NCI-H774 (cell line): Measurements from ENCODE around the gene PAX2.
A peak's percentile ranks its signal among the peaks of the same experiment; 100 is the strongest.

Source experiments
- DNase-seq: peaks from one replicate; lab custom pipeline; 2025; lab: John Stamatoyannopoulos, UW

Gene PAX2

GRCh38 chr10:100739517-100740368 lies 5.6 kb upstream of the PAX2 start:
- no peak for DNase-seq

DNA sequence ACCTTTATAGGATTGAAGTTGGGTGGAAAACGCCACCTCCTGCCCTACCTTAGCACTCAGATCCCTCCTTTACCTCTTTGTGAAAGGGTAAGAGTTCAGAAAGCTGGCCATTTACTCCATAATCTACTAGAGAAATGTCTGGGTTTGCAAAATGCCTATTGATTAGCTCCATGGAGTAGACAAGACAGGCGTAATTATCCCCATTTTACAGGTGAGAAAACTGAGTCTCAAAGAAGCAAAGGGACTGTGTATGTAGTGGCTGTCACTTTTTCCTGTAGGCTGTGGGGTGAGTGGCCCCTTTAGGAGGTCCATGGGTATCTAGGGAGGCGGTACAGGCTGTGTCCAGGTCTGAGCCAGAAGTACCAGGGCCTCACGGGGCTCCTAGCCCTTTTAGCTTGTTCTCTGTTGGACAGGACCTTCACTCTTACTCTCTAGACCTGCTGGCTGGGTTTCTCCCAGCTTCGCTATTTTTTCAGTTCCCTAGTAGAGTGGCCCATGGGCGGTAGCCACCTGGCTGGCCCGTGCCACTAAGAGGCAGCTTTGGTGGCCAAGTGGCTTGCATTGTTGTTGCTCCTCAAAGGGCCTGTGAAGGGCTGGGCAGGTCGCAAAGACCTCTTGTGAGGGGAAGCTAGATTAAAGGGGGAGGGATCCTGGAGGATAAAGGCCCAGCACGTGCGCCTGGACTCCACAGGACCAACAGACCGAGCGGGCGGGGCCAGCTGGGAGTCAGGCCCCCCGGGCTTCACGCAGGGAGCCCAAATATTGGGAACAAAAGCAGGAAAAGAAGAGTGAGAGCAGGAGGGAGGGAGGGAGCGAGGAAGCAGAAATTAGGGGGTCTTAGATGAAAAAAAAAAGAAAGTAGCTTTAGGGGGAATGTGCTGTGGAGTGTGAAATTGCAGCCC lies 4.7 kb upstream of the PAX2 start:
- no peak for DNase-seq

DNA sequence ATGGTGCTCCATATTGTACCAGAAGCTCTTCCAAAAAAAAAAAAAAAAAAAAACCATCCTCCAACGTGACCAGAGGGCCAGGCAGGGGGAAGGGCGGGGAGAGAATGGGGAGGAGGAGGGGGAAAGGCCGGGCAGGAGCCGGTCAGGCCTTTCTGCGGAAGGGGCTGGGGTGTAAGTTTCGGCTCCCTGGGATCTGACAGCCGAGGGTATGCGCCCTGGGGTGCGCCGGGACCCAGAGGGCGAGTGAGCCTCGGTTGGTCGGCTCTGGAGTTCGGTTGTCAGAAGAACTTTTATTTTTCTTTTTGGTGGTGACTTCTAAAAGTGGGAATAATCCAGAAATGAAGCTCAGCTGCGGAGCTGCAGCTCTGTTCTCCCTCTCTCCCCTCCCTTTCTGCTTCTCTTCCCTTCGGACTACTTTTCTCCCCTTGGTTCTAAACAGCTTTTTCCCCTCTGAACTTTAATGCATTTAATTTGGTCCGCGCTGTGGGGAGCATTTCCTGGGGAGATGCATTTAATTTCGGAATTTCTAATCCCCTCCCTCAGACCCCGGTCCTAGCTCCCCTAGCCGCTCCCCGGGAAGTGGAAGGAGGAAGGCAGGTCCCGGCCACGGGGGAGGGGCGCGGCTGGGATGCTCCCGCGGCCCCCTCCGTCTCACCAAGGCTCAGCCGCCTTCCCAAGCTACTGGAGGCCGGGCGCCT lies 3.9 kb upstream of the PAX2 start:
- no peak for DNase-seq

DNA sequence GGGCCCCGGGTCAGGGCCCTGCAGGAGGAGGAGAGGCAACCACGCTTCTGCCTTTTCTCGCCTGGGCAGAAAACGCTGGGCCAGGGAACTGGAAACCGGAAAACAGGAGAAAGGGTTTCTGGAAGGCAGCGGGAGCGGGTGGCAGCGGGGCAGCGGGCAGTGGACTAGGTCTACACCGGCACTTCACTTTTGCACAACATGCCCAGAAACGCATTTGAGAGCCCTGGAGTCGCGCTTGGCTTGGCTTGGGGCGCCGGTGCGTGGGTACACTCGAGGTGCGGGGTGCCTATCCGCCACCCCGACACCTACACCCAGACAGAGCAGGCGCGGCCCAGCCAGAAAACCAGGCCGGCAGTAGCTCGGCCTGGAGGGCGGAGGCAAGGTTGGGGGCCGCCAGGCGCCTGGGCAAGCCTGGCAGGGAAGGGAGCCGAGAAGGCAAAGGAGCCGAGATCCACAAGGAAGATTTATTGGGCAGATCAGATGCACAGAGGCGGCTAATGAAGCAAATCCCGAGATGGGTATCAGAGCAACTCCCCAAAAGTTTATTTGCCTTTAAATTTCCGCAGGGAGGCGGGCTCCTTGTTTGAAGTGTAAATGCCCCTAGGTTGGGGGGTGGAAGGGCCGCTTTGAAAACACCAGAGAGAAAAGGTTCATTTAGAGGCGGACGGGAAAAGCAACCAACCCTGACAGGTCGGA lies 3.2 kb upstream of the PAX2 start:
- no peak for DNase-seq

DNA sequence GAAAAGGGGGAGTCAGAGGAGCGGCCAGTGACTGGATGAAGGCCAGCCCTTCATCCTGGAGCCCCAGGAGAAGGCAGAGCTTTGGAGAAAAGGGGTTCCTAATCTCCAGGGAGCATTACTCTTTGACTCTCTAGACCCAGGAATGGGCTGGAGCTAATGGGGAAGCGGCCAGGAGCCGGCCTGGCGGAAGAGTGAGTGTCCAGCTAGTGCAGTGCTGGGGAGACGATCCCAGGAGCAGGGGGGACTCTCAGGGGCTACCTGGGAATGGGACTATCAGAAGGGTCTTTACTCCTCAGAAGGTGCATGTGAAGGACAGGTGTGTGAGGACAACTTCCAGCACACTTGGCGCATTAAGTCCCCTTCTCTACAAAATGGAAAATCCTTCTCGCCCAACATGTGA lies 2.4 kb upstream of the PAX2 start:
- no peak for DNase-seq

DNA sequence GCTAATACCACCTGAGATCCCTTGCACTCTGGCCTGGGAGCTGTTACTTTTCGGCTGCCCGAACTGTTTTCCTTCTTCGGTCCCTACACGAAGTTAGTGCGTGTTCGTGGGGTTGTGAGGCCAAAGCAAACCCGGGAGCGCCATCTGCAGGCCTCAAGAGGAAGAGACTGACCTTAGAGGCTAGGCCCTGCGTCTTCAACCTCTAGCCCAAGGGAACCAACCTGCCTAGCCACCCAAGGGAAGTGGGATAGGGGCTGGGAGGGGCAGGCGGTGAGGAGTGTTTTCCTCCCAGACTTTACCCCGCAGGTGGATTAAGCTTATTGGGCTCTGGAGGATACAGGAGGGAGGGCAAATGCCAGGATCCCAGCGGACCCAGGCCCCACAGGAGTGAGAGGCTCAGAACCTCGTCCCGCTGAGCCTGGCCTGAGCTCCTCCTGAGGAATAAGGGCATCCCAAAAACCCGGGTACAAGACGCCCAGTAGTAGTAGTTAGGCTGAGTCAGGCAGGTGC lies 1.7 kb upstream of the PAX2 start:
- peak; percentile 0 for DNase-seq

DNA sequence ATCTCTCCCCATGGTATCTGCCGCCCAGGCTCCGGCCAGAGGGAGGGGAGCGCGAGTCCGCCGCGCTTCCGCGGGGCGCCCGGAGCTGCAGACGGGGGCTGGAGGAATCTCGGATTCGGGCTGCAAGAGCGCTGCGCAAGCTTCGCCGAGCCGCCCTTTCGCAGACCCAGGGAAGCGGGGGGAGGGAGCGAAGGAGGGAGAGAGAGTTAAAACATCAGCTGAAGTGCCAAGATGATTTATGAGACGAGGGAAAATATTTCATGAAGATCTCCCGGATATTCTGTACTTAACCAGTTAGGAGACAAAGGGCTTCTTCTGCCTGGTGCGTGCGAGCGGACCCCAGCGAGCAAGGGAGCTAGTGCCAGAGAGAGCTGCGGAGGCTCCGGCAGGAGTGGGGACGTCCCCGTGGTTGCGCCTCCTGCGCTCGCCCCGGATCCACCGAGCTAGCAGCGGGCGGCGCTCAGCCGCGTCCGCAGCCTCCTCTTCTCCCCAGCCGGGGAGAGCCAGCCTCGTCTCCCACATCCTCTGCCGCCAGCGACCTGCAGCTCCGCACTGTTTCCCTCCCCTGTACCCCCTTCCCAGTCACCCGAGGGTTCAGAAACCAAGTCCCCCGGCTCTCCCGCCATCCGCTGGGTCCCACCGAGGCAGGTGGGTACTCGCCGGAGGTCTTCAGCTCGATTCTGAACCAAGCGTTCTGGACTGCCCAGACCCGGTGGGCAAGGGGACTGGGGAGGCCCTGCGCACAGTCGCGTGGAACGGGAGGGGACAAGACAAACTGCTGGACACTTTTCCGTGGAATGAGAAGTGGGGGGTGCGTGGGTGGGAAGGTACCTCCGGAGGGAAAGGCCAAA lies 1.0 kb upstream of the PAX2 start:
- no peak for DNase-seq

GRCh38 chr10:100745882-100746783 lies 751 bp downstream of the PAX2 start:
- DNase-seq, result no peak

- no peak for DNase-seq
Measured at GRCh38 chr10:100746784-100747455, 1.5 kb downstream of the PAX2 start.

- DNase-seq, result no peak
Measured at GRCh38 chr10:100747456-100748230, 2.3 kb downstream of the PAX2 start.

DNA sequence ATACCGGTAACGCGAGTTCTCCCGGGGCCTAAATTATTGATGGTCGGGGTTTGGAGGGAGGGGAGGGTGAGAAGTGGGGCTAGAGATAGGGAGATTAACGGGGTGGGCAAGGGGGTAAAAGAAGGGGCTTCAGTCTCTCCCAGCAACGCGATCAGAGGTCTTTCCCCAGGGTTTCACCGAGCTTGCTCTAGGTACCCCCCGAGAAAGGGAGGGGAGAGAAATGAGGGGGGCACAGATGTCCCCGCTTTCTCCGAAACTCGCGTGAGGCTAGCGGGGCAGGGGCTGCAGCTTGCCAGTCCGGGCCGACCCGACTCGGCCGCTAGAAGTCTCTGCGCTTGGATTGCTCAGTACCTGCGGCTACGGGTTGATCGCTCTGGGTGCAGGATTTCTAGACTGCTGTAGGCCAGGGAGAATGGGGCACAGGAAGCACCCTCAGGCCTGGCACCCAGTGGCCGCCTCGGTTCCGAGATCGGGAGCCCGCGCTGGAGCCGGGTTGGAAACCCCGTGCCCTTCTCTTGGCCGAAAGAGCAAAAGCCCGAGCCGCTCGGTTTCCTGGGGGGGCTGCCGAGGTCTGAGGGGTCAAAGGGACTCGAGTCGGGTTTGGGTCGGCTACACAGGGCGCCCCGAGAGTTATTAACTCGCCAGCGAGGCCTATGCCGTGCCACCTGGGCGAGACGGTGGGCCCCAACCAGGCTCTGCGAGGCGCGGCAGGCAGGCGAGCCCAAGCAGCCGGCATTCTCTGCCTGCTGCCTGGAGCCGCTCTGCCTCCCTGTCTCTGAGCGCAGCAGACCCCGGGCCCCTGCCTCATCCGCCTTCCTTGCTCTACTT lies 3.1 kb downstream of the PAX2 start:
- DNase-seq, result no peak

- DNase-seq, result no peak
Measured at GRCh38 chr10:100749059-100749308, 3.6 kb downstream of the PAX2 start.

DNA sequence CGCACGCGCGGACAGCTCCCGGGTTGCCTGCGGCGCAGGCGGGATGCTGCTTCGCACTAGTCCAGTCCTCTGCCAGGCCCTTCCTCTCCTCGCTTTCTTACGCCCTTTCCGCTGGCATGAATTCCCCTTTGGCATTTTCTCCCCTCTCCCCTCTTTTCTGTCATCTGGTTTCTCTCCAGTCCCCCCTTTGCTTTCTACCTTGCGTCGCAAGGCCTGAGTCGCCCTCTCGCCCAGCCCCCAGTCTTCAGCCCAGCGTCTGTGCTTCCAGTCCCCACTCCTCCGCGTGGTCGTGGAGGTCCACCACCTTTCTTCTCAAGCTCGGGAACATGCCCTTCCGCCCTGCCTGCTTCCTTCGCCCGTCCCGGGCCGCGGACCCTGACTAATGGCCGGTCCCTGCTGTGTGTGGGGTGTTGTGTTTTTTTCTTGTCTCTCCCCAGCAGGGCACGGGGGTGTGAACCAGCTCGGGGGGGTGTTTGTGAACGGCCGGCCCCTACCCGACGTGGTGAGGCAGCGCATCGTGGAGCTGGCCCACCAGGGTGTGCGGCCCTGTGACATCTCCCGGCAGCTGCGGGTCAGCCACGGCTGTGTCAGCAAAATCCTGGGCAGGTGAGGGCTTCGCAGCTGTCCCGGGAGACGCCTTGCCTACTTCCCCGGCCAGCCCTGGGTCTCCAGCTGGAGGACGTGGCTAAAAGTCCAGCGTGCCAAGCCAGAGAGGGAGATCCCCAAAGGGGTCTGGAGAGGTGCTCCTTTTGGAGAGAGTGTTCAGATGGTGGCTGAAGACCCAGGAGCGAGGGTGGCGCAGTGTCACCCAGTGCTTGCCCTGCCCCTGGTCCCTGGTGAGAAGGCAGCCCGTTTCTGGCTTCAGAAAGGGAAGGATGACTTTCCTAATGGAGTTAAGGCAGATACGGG lies 4.2 kb downstream of the PAX2 start:
- DNase-seq, result no peak

DNA sequence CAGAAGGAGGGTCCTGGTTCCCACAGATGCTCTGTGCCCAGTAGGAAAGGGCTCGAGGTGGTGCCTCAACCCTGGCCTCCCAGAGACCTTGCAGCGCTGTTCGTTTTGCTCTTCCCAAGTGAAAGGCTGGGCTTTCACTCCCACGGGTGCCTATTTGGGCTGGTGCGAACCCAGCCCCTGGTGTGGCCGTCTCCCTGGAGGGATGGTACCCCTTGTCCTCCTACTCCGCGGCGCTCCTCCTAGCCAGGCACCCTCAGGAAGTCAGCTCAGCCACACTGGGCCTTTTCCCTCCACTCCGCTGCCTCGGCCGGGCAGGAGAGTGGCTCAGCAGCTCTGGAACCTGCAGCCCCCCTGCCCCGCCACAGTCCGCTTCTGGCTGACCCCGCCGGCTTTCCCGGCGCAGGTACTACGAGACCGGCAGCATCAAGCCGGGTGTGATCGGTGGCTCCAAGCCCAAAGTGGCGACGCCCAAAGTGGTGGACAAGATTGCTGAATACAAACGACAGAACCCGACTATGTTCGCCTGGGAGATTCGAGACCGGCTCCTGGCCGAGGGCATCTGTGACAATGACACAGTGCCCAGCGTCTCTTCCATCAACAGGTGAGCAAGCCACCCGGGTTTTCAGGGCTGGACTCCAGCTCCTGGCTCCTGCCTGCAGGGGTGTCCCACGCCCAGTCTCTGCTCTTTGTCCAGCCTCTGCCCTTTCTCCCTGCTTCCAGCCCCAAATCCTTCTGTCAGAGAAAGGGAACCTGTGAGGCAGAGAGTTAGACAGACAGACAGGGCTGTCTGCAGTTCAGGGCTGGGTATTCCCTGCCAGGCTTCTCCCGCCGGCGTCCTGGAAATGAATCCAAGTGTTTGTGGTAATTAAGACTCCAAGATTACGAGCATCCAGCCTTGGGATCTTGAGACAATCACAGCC lies 5.2 kb downstream of the PAX2 start:
- DNase-seq, result no peak

DNA sequence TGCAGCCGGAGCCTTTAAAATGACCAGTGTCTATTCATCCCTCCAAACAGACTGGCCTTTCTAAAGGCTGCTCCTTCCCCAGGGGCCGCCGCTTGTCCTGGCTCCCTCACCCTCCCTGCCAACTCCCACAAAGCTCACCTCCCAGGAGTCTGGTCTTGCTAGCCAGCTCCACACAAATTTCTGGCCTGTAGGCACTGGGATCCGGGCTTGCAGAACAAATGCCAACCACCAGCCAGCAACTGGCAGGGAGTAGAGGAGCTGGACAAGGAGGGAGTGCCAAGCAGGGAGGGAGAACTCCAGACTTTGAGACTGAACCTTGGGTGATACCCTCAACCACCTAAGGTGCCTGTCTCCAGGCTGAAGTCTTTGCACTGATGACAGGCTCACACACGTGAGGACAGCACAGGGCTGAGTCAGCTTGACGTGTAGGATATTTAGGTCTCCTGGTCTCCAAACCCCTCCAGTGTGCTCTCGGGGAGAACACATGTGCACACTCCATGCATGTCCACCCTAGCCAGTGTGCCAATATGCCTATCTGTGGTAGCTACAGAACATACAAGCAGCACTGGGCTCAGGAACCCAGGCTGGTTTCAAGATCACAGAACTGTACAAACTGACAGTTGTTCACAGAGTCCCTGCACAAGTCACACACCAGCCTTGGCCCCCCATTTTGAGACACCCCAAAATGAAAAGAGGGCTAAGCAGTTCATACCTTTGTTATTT lies 6.0 kb downstream of the PAX2 start:
- DNase-seq, result no peak
